RWPE1 (cell line): ENCODE results near the gene ZDHHC7.

Source experiments
- CTCF ChIA-PET: fragments of 350-600 bp; sonication (Branson Sonifier 250); formaldehyde crosslinking; extraction: SDS; loops from one replicate; lab custom pipeline; 2021; lab: Yijun Ruan, JAX
- POLR2A ChIA-PET: fragments of 400-600 bp; formaldehyde crosslinking; extraction: SDS; loops from one replicate; lab custom pipeline; 2020; ENCODE audit warnings: antibody characterized with exemption; ENCODE audit not compliant: low non-redundant PET; lab: Yijun Ruan, JAX
- DNase-seq: peaks from one replicate; pipeline ENCODE4 v3.0.0; 2012; ENCODE audit warnings: low spot score
- H3K27ac ChIP-seq: fragments of 450-650 bp; 2 replicates; pipeline ENCODE4 v1.5.1; 2017
- CTCF ChIP-seq: fragments of 450-650 bp; conservative IDR thresholded peaks from 2 replicates; pipeline ENCODE4 v1.5.1; 2017; ENCODE audit warnings: low read depth, mild to moderate bottlenecking

Gene ZDHHC7

GRCh38 chr16:84924331-84925091 lies 86.8 kb downstream of the ZDHHC7 start:
- DNase-seq, result no peak
- ChIA-PET CTCF (interaction anchor here (0.6 to 3.1 kb wide), 11 partner anchors 14 to 186 kb away, joined by 3 to 23 read pairs (median 4); no protein-coding TSS in a partner anchor), POLR2A (no interaction called here)
- no peak overlapping the region for H3K27ac ChIP-seq
- no peak for TF ChIP-seq CTCF
